Medulla oblongata (tissue), 1 donor: ENCODE results near the gene STIM1.
"Not testable (repeated sequence)": the region's sequence is repeated elsewhere in the genome, so short reads cannot be mapped to it uniquely, and the experiment has no call there.

Experiments
- DNase-seq: peaks from one replicate; pipeline ENCODE4 v3.0.0-alpha.2; 2015; ENCODE audit errors: extremely low spot score

The STIM1 gene

DNA sequence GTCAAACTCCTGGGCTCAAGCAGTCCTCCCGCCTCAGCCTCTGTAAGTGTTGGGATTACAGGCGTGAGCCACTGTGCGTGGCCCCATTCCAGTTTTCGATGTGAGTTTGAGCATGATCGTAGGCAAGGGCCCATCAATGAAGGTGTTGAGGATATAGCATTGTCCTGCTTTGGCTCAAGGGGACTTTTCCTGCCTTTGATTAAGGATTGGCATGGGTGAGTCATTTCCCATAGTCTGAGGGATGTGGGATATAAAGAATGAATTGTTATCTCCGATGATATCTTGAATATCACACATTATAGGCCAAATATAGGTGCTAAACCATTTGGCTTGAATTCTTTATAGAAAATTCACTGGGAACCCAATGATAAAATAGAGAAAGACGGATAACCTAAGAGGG is 30.4 kb downstream of the STIM1 start:
- DNase-seq, result no peak

DNA sequence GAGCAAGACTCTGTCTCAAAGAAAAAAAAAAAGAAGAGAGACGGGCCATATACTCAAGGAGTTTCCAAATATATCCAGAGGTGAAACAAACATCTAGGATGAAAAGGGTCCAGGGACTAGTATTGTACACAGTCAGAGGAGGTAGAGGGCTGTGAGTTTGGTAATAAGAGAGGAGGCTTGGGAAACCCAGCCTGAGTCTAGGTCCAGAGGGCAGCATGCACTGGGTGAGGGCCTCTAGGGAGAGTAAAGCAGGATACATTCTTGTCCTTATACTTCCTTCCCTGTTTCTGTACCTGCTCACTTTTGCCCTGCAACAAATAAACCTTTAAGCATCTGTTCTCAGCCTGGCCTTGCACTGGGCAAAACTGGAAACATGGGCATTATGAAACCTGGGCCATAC is 31.5 kb downstream of the STIM1 start:
- DNase-seq, result no peak

DNA sequence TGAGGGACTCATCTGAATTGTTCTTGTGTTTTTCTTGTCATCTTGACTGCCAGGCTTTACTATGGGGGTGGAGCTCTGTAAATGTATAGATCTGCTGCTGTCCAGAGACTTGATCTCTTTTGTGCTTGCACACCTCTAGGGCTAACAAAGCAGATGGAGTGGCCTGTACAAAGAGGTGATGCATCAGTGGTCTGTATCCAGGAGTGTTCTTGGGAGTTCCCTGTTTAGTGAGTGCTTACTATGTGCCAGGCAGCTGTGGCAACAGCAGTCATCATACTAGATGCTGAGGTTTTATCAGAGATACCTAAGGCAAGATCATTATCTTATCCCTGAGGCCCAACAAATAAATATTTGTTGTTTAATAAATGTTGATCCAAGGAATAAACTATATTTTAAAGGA is 33.4 kb downstream of the STIM1 start:
- no peak for DNase-seq

DNA sequence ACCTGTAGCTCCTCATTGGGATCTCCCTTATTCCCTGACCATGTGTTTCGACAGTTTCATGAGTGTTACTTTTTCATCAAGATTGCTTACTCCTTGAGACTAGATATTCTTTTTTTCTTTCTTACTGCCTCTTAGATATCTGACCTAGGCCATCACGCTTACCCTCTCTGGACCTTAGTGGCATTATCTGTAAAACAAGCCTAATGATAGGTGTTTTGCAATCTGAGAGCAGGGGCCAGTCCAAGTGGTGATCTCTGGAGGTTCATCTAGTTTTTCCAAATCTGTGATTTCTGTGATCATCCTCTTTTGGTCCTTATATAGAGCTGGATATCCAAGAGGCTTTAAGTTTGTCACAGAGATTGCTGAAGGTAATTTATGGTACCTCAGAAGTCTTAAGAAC is 34.5 kb downstream of the STIM1 start:
- no peak for DNase-seq

DNA sequence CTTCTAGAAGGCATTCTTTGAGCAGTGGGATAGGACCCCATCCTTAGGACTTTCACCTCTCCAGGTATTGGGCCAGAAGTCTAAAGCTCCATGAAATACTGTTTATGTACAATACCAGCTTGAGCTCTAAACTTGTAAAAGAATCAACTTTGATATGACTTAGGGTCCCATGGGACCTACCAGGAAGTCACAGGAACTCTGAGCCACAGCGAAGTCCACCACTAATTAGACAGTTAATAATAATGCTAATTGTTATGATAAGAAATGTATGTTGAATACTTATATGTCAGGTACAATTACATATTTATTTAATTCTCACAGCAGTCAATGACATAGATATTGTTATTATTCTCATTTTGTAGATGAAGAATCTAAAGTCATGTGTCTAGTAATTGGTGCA is 35.3 kb downstream of the STIM1 start:
- no peak for DNase-seq

DNA sequence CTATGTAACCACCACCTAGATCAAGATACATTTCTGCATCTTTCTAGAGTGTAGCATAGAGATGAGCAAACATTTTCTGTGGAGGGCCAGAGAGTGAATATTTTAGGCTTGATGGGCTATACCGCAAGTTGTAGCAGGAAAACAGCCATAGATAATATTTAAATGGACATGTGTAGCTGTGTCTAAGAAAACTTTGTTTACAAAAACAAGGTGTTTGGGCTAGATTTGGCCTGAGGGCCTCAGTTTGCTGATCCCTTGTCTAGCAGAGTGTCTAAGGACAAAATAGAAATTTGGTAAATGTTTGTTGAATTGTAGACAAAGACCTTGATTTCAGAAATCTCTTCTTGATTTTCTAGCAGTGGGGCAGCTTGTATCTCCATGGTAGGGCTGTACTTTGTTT is 36.3 kb downstream of the STIM1 start:
- DNase-seq, result no peak

DNA sequence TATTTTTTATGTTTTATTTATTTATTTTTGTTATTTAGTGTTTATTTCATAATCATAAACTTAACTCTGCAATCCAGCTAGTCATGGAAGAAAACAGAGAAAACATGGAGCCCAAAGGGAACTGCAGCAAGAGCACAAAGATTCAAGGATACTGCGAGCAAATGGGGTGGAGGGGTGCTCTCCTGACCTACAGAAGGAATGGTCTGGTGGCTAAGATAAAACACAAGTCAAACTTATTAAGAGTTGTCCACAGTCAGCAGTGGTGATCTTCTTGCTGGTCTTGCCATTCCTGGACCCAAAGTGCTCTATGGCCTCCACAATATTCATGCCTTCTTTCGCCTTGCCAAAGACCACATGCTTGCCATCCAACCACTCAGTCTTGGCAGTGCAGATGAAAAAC is 36.7 kb downstream of the STIM1 start:
- DNase-seq, result no peak

DNA sequence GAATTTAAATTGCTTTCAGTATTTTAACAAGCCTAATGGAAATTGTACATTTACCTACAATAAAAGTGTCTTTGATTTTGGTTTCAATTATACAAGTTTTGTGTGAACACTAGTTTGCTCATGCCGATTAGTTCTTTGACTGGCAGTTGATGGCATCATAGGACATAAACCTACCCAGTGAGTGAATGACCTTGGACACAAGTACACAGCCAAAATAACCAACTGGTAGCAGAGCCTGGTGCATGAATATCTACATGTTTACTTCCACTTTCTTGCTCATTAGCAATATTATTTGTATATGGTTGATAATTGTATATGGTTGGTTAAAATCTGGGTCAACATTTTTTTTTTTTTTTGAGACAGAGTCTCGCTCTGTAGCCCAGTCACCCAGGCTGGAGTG is 37.8 kb downstream of the STIM1 start:
- no peak for DNase-seq

DNA sequence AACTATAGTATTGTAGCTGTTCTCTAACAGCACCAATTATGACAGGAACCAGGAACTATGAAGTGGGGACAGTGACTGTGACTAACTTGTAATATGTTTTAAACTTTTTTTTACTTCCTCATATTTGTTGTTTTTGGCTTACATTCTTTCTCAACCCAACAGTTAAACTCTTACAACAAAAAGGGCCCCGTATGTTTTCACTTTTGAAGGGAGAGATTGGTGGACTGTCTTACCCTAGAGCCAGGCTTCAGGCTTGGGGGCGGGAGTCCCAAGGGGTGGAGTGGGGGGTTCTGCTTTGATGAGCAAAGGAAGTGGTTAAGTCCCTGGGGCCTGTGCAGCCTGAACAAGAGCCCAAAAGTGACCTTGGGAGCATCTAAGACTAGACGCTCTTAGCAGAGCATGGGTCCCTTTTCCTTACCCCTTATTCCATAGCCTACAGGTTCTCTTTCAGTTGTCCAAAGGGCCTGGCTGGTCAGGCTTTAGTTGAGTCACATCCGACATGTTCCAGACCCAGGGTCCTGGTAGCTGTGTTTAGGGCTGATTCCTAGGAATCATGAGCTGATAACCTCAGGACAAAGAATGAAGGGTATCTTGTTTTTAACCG is 38.8 kb downstream of the STIM1 start:
- no peak for DNase-seq

DNA sequence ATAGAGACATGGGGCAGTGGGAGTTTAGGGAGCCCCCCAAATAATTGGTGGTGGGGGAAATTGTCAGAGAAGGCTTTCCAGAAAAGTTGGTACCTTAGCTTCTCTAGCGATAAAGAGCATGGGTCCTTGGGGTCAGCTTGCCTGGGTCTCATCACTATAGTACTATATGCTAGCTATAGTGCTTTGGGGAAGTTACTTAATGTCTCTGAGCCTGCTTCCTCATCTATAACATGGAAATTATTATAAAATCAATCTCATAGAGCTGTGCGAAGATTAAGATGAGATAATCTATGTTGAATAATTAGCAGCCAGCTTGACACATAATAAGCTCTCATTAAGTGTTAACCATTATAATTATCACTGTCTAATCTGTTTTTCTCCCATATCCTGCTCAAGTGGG is 41.2 kb downstream of the STIM1 start:
- DNase-seq, result no peak

DNA sequence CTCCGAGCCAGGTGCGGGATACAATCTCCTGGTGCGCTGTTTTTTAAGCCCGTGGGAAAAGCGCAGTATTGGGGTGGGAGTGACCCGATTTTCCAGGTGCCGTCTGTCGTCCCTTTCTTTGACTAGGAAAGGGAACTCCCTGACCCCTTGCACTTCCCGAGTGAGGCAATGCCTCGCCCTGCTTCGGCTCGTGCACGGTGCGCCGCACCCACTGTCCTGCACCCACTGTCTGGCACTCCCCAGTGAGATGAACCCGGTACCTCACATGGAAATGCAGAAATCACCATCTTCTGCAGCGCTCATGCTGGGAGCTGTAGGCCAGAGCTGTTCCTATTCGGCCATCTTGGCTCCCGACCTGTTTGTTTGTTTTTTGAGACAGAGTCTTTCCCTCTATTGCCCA is 44.8 kb downstream of the STIM1 start:
- not testable (repeated sequence) for DNase-seq

DNA sequence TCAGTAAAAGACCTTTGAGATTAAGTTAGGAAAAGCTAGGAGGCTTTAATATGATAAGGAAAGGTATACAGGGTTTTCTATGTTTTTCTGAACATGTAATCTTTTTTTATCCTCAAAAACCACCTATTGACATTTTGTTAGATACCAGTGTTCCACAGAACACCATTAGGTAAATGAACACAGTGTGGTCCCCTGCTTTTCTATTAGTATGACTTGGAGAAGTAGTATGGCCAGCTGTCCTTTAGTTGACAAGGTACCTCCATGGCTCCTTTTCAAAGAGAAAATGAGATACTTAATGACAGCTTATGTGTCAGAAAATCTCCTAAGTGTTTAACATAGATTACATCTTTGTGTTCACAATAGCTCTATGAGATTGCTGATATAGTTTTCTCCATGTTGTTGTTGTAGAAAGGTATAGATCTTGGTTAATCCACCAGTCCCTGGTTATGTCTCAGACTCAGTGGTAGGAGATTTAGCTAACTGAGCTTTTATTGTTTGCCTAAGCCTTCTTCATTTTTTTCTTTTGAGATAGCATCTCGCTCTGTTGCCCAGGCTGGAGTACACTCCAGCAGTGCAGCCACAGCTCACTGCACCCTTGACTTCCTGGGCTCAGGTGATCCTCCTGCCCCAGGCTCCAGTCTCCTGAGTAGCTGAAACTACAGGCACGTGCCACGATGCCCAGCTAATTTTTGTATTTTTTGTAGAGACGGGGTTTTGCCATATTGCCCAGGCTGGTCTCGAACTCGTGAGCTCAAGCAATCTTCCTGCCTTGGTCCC is 46.0 kb downstream of the STIM1 start:
- no peak for DNase-seq

DNA sequence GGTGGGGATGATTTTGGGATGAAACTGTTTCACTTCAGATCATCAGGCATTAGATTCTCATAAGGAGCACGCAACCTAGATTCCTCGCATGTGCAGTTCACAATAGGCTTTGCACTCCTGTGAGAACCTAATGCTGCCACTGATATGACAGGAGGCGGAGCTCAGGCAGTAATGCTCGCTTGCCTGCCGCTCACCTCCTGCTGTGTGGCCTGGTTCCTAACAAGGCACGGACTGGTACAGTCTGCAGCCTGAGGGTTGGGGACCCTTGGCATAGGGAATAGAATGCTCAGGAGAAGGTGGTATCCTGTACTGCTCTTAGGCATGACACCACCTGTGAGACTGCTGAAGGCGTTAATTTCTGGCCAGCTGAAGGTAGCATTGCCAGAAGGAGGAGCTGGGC is 47.0 kb downstream of the STIM1 start:
- DNase-seq, result no peak

DNA sequence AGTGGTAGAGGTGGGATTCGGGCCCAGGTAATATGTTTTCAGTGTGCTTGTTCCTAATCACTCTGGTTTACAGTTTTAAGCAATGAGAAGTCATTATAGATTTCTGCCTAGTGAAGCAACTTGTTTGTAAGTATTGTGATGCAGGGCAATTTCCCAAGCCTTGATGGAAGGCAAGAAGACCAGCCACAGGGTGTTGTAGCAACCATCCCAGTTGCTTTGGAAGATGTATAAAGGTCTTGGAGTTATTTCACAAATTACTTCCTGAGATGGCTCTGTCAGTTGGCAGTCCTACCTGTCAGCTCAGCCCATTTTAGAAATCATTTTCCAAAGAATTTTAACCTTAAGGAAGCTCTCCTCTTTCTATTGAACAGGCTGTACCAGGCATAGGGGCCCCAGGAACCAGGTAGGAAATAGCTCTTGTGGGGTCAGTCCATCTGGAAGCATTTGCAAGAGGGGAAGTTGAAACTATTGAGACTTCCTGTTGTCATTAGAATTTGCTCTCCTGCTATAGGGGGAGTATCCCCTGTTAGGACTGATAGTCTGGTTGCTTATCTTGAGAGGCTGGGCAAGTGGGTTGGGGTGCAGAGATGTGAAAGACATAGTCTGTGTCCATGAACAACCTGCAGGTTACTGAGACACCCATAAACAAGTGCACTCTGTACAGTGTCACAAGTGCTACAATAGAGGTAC is 47.9 kb downstream of the STIM1 start:
- no peak for DNase-seq

DNA sequence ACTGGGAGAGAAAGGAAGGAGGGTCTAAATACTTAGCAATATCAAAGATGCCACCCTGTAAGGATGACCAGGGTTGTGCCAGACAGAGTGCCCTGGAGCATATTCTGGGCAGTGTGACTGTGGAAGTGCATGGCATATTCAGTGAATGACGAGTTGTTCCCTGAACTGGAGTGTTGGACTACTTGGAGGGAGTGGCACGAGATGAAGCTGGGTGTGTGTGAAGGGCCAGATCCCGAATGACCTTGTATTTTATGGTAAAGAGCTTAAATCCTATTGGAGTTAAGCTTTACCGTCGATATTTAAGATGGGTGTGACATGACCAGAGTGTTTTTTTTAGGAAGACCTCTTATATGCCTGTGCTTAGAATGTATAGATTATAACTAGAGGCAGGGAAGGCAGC is 48.8 kb downstream of the STIM1 start:
- no peak for DNase-seq

DNA sequence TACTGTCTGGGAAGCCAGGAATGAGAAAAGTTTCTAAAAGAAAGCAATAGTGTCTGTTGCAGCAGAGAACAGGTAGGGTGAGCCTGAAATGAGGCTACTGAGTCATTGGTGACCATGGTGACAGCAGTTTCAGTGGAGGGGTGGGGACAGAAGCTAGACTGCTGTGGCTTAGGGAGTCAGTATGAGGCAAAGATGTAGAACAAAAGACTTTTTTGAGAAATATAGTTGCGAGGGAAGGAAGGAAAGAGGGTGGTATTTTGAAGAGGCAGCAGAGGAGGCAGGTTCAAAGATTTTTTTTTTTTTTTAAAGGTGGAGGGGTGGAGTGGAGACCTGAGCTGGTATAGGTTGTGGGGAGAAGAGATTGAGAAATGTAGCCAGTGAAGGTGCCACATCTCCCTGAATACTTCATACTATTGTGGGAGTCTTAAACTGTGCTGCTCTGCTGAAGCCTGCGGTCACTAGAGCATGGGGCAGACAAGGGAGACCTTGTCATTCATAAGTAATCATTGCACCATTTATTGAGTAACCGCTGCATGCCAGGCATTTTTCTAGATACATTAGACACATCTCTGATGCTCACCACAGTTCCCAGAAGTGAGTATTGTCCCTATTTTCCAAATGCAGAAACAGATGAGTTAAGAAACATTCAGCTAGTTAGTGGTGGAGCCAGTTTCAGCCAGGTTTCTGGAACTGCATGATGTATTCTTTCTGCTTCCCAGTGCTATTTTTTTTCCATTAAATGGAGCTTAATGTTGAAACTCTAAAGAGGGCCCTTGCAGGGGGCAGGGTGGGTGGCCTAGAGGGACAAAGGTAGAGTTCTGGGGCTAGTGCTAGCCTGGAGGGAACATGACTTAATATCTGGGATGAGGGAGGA is 49.9 kb downstream of the STIM1 start:
- DNase-seq, result no peak

DNA sequence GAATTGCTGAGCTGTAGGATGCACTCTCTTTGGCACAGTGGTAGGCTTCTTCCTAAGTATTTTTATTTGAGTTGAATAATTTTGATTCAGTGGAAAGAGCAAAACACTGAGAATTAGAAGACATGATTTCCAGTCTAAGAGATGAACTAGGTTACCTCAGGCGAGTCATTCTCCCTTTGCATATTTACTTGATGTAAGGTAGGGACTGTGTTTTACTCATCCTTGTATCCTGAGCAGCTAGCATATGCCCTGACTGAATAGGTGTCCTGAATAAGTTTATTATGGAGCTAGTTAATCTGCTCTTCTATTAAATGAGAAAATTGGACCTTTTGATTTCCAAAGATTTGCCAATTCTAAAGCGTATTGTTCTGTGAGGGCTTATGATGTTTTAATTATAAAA is 50.7 kb downstream of the STIM1 start:
- DNase-seq, result no peak

DNA sequence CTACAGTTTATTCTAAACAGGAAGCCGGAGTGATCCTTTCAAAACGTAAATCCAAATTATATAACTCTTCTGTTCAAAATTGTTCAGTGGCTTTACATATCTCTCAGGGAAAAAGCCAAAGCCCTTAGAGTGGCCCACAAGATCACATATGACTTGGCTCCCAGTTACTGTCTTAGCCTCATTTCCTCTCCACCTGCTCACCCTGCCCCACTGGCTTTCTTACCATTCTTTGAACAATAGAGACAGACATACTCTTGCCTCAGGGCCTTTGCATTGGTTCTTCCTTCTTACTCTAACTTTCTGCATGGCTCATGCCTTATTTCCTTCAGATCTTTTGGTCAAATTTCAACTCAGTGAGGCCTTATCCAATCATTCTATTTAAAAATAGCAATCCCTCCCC is 52.1 kb downstream of the STIM1 start:
- no peak for DNase-seq

DNA sequence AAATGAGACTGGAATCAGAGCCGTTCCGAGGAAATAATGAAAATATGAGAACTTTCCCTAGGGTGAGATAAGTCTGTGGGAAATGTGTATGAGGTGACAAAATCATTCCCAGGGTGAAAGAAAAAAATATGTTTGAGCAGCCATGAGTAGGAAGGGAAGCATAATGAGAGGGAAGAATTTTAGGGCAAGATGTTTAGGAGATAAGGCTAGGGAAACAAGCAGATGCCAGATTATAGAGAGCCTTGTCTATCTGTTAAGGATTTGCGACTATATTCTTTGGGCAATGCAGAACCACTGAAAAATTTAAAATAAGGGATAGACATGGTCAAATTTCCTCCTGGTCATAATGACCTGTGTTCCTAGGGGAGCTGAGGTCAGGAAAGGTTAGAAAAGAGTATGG is 54.4 kb downstream of the STIM1 start:
- no peak for DNase-seq

DNA sequence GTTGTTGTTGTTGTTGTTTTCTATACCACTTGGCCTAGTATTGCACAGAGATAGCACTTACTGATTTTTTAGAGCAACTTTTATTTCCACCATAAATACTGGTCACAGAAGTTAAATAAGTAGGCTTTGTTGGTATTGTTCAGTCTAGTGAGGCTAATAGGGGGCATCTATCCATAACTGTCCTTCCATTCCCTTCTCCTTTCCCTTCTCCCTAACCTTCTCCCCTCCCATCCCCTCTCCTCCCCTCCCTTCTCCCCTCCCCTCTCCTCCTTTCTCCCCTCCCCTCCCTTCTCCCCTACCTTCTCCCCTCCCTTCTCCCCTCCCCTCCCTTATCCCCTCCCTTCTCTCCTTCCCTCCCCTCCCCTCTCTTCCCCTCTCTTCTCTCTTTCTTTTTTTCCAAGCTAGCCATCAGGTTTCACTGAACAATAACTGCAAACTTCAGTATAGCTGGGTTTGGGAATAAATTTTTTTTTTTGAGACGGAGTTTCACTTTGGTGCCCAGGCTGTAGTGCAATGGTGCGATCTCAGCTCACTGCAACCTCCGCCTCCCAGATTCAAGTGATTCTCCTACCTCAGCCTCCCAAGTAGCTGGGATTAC is 56.5 kb downstream of the STIM1 start:
- DNase-seq, result no peak

DNA sequence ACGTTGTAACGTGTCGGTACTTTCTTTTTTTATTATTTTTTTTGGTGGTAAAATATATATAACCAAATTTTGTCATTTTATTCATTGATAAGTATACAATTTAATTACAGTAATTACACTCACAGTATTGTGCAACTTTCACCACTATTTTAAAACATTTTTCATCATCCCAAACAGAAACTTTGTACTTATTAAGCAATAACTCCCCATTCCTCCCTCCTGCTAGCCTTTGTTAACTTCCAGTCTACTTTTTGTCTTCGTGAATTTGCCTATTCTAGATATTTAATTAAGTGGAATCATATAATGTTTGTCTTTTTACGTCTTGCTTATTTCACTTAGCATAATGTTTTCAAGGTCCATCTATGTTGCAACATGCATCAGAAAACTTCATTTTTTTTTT is 58.5 kb downstream of the STIM1 start:
- no peak for DNase-seq

DNA sequence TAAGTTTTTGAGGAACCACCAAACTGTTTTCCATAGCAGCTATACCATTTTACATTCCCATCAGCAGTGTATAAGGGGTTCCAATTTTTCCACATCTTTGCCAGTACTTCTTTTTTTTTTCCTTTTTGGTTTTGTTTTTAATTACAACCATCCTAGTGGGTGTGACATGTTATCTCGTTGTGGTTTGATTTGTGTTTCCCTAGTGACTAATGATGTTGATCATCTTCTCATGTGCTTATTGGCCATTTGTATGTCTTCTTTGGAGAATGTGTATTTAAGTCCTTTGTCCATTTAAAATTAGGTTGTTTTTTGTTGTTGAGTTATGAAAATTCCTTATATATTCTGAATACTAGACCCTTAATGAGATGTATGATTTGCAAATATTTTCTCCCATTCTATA is 59.3 kb downstream of the STIM1 start:
- DNase-seq, result no peak
